Transverse colon (tissue), 3 donors: ENCODE data around the gene PODXL.
A peak's percentile ranks its signal among the peaks of the same experiment; 100 is the strongest.

Experiments used
- EP300 ChIP-seq: sonication (generic); formaldehyde crosslinking; IDR thresholded peaks from one replicate; pipeline ENCODE4 v1.6.1; 2017; ENCODE audit warnings: antibody characterized with exemption, low read depth
- POLR2A ChIP-seq: fragments of 450-650 bp; IDR thresholded peaks from one replicate; pipeline ENCODE4 v1.6.1; 2016; ENCODE audit warnings: antibody characterized with exemption, mild to moderate bottlenecking, moderate library complexity
- TF ChIP-seq, protein P1 (sequence below), 5 experiments: fragments of 200-600 bp in 3 of 5; fragments of 450-650 bp in 2 of 5; sonication (generic) in 3 of 5; IDR thresholded peaks; 1 replicate in 2 of 5; 2 replicates in 3 of 5; pipeline ENCODE4 v1.5.1; 2016 to 2017; ENCODE audit warnings: antibody characterized with exemption in 5 of 5, inconsistent platforms in 3 of 5, mild to moderate bottlenecking in 2 of 5, moderate library complexity in 1 of 5

DNA sequence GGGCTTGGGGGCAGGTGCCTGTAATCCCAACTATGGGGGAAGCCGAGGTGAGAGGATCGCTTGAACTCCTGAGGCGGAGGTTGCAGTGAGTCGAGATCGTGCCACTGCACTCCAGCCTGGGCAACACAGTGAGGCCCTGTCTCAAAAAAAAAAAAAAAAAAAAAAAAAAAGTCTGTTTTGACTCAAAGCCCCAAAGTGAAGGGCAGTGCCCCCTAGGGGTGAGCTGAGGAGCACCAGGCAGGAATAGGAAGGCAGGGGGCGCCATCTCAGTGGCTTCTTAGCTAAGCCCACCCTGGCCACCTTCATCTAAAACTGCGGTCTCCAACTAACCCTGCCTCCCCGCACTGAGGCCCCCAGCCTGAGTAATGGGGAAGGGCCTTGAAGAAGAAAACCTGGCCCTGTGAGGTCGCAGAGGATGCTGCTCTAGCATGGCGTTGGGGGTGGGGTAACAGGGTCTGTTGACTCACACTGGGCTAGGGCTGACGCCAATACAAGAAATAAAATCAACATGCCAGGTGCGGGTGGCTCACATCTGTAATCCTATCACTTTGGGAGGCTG, 9.8 kb downstream of the PODXL start:
- TF ChIP-seq EP300 (no peak), POLR2A (no peak)
- TF ChIP-seq, protein P1, sequence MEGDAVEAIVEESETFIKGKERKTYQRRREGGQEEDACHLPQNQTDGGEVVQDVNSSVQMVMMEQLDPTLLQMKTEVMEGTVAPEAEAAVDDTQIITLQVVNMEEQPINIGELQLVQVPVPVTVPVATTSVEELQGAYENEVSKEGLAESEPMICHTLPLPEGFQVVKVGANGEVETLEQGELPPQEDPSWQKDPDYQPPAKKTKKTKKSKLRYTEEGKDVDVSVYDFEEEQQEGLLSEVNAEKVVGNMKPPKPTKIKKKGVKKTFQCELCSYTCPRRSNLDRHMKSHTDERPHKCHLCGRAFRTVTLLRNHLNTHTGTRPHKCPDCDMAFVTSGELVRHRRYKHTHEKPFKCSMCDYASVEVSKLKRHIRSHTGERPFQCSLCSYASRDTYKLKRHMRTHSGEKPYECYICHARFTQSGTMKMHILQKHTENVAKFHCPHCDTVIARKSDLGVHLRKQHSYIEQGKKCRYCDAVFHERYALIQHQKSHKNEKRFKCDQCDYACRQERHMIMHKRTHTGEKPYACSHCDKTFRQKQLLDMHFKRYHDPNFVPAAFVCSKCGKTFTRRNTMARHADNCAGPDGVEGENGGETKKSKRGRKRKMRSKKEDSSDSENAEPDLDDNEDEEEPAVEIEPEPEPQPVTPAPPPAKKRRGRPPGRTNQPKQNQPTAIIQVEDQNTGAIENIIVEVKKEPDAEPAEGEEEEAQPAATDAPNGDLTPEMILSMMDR (IDR thresholded peaks at IDR 0.05): peak; percentile 30 to 47 (median 44)
